Mucosa of stomach (tissue), 1 donor: ENCODE measurements around the gene TOR1AIP2.
"Not testable (repeated sequence)": the region's sequence is repeated elsewhere in the genome, so short reads cannot be mapped to it uniquely, and the experiment has no call there.

ENCODE experiments used
- H3K27me3 ChIP-seq: one replicate; pipeline ENCODE4 v1.7.0; 2013; ENCODE audit warnings: mild to moderate bottlenecking, low read length; ENCODE audit not compliant: control insufficient read depth, insufficient read depth
- H3K36me3 ChIP-seq: one replicate; pipeline ENCODE4 v1.7.0; 2013; ENCODE audit warnings: low read length; ENCODE audit not compliant: control insufficient read depth, insufficient read depth
- H3K4me1 ChIP-seq: one replicate; pipeline ENCODE4 v1.7.0; 2013; ENCODE audit warnings: mild to moderate bottlenecking, low read length; ENCODE audit not compliant: control insufficient read depth, insufficient read depth
- H3K4me3 ChIP-seq: one replicate; pipeline ENCODE4 v1.7.0; 2013; ENCODE audit warnings: low read length
- H3K9ac ChIP-seq: one replicate; pipeline ENCODE4 v1.7.0; 2013; ENCODE audit warnings: mild to moderate bottlenecking, low read length, moderate library complexity
- H3K9me3 ChIP-seq: one replicate; pipeline ENCODE4 v1.7.0; 2013; ENCODE audit warnings: mild to moderate bottlenecking, low read length, moderate library complexity; ENCODE audit not compliant: control insufficient read depth
- donor health status: Pancreatic carcinoma.

Gene TOR1AIP2

DNA sequence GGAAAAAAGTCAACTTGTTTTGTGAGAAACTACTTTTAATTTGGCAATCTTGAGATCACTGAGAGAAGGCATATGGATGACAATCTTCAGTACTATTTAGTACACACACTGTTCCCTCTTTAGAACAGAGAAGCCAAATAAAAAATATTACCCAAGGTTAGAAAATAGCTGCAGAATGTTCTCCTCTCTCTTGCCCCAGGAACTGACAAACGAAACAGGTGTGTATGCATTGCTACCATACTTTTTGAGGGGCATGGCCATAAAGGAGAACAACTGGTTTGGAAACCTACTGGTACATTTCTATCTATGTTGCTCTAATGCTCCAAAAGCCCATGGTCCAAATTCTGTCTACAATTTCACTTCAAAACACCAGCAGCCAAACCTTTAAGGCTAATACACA lies 5.7 kb downstream of the TOR1AIP2 start:
- Histone ChIP-seq H3K4me3 (no peak overlapping the region), H3K36me3 (no peaks in the 10 kb centered on the region), H3K4me1 (peaks cover 12% of the 10 kb centered on the region), H3K9me3 (no peaks in the 10 kb centered on the region), H3K27me3 (no peaks in the 10 kb centered on the region), H3K9ac (no peak overlapping the region)

DNA sequence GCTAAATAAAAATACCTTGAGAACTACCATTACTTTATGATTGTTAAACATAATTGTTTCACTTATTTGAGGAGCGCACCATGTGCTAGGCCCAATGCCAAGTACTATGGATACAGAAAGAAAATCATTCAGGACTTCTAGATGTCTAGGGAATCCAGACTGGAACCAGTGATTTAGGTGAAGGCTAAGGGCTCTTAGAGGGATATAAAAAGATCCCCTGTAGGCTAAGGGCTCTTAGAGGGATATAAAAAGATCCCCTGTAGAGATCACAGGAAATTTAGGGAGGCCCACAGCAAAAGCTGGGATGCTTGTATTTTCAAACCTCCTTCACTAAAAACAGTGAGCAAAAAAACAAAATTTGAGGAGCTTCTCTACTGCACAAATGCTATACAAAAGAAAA lies 6.7 kb downstream of the TOR1AIP2 start:
- Histone ChIP-seq H3K9ac (no peak overlapping the region), H3K36me3 (no peaks in the 10 kb centered on the region), H3K4me1 (peaks cover 12% of the 10 kb centered on the region), H3K9me3 (no peaks in the 10 kb centered on the region), H3K4me3 (no peak overlapping the region), H3K27me3 (no peaks in the 10 kb centered on the region)

DNA sequence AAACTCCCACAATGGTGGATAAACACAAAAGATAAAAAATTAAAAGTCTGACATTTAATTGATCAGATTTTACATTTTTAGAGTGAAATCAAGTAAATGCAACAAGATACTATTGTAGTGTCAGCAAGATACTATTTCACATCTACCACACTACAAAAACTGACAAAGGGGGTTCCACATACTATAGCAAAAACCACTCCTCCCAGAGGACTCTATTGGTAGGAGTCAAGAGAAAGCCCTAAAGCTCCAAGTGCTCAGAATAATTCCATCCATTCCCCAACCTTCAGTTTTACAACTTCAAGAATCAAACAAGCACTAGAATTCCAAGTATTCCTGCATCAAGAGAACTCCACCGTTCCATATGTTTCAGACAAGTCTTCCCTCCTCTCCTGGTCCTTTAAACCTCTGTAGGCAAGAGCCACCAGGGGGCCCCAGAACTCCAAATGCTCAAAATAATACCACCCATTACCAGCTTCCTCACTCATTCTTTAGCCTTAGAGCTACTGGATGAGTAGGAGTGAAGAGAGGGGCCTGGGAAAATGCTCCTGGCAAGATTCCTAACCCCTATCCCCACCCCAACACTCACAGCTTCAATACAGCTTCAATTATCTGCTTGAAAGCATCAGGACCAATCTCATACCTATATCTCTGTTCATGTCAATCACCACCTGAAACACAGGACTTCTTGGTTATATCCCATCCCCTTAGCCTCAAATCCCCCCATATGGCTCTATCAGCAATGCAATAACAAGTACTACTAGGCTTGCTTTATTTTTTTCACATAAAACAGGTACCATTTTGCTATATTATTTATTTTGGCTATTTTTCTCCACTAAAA lies 9.9 kb downstream of the TOR1AIP2 start:
- no peaks in the 10 kb centered on the region for H3K27me3 ChIP-seq
- no peaks in the 10 kb centered on the region for H3K9me3 ChIP-seq
- H3K4me1 ChIP-seq: no peaks in the 10 kb centered on the region
- H3K36me3 ChIP-seq: peaks cover 7% of the 10 kb centered on the region
- H3K9ac ChIP-seq: no peak overlapping the region
- no peak overlapping the region for H3K4me3 ChIP-seq

DNA sequence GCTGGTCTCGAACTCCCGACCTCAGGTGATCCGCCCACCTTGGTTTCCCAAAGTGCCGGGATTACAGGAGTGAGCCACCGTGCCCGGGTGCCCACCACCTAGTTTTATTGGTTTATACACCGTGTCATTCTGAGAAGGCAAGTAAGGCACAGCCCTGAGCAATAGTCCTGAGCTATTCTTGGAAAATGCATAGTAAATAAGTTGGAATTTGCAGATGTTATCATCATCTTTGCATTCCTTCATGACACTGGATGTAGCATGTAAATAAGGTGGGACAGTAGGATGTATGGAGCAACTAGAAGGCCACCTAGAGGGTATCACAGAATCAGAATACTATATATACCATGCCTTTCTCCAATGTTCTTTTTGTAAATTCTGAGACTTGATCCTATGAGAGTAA lies 11.0 kb downstream of the TOR1AIP2 start:
- Histone ChIP-seq H3K4me1 (no peaks in the 10 kb centered on the region), H3K4me3 (no peak overlapping the region), H3K9ac (no peak overlapping the region), H3K27me3 (no peaks in the 10 kb centered on the region), H3K9me3 (no peaks in the 10 kb centered on the region), H3K36me3 (peaks cover 7% of the 10 kb centered on the region)

DNA sequence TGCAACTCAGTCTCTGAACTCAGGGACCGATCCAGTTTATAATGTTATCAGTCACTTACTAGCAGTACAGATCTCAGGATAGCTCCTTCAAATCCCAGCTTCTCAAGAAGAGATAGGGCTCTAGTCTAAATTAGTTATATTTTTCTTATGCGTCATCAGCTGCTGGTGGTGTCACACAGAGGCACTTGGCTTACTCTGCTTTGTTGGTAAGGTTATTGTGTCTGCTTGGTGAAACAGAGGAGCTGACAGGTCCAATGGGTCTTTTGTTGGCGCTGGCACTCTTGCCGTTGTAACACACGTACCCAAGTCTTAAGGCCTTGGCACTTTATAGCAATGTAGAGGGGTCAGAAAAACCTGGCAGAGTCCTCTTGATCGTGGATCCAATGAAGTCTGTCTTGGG lies 12.2 kb downstream of the TOR1AIP2 start:
- Histone ChIP-seq H3K36me3 (peaks cover 7% of the 10 kb centered on the region), H3K4me1 (no peaks in the 10 kb centered on the region), H3K4me3 (no peak overlapping the region), H3K9ac (no peak overlapping the region), H3K9me3 (no peaks in the 10 kb centered on the region), H3K27me3 (no peaks in the 10 kb centered on the region)

DNA sequence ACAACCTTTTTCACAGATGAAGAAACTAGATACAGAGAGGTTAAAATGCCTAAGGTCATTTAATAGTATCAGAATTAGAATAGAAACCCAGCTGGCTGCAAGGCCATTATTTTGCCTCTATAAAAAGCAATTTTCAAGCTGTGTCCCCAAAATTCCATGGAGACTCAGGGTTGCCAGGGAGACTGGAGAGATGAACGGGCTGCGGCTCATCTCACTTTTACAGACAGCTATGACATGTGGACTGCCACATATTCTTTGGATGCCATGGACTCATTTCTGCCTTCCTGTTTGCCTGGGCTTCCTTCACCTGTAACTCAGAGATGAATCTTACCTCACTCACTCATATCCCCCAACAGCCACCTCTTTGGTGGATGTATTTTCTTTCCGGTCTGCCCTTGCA lies 17.0 kb downstream of the TOR1AIP2 start:
- Histone ChIP-seq H3K4me1 (no peaks in the 10 kb centered on the region), H3K9ac (no peak overlapping the region), H3K36me3 (peaks cover 7% of the 10 kb centered on the region), H3K27me3 (no peaks in the 10 kb centered on the region), H3K9me3 (no peaks in the 10 kb centered on the region), H3K4me3 (no peak overlapping the region)

DNA sequence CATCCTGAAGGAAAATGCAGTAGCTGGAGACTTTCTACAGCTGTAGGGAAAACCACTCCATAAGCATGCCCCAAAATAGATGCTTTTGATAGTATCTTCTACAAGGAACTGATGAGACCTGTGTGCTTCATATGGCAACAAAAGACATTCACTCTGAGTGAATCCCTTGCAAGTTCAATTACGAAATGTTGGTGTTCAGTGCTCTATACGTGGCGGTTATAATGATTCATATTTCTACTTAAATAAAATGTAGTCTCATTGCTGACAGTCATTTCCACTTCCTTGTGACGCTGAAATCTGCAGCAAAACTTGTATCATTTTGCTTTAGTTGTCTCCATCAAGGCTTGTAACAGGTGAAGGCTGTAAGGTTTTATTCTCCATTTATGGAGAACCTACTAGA lies 20.6 kb downstream of the TOR1AIP2 start:
- Histone ChIP-seq H3K27me3 (no peaks in the 10 kb centered on the region), H3K9me3 (no peaks in the 10 kb centered on the region), H3K9ac (no peak overlapping the region), H3K36me3 (no peaks in the 10 kb centered on the region), H3K4me3 (no peak overlapping the region), H3K4me1 (no peaks in the 10 kb centered on the region)

DNA sequence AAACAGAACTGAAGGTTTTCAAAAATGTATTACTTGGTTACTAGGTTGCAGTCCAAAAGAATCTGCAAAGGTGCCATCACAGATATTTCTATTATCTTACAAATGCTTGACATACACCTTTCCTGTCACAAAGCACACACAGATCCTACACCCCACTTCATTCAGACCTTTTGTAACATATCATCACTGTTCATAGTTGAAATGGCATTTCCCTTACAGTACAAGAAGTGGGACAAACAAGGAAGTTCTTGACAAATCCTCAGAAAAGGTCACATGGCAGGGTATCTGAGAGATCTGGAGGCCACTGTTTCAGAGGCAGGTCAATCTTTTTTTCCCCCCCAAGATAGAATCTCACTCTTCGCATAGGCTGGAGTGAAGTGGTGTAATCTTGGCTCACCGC lies 21.3 kb downstream of the TOR1AIP2 start:
- Histone ChIP-seq H3K9me3 (no peaks in the 10 kb centered on the region), H3K4me1 (no peaks in the 10 kb centered on the region), H3K9ac (no peak overlapping the region), H3K27me3 (no peaks in the 10 kb centered on the region), H3K36me3 (no peaks in the 10 kb centered on the region), H3K4me3 (no peak overlapping the region)

DNA sequence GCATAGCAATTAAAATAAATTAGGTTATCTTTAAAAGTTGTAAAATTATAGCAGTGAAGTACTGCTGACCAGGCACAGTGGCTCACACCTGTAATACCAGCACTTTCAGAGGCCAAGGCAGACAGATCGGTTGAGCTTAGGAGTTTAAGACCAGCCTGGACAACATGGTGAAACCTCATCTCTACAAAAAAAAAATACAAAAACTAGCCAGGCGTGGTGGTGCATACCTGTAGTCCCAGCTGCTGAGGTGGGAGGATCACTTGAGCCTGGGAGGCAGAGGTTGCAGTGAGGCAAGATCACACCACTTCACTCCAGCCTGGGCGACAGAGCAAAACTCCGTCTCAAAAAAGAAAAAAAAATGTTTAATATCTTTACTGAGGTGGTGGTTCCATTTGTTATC lies 21.8 kb downstream of the TOR1AIP2 start:
- H3K36me3 ChIP-seq, H3K9me3 ChIP-seq, H3K27me3 ChIP-seq, H3K4me1 ChIP-seq, H3K9ac ChIP-seq, H3K4me3 ChIP-seq: not testable (repeated sequence)

DNA sequence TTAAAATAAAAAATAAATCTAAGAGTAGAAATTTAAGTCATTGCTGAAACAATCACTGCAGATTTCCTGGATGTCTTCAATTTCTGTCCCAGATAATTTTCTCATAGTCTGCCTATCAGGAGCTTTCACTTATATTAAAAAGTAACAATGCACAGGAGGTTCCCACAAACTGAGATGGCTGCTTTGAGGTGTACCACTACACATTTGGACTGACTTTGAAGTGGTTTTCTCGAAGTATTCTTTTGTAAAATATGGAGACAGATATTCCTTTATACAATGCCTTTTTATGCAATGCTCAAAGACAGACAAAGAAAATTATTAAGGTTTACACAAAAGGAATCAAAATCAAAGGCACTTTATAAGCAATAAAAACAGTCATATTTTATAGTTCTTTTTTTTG lies 24.5 kb downstream of the TOR1AIP2 start:
- H3K9ac ChIP-seq: no peak overlapping the region
- H3K36me3 ChIP-seq: peaks cover 4% of the 10 kb centered on the region
- H3K4me3 ChIP-seq: no peak overlapping the region
- no peaks in the 10 kb centered on the region for H3K9me3 ChIP-seq
- H3K4me1 ChIP-seq: no peaks in the 10 kb centered on the region
- no peaks in the 10 kb centered on the region for H3K27me3 ChIP-seq

DNA sequence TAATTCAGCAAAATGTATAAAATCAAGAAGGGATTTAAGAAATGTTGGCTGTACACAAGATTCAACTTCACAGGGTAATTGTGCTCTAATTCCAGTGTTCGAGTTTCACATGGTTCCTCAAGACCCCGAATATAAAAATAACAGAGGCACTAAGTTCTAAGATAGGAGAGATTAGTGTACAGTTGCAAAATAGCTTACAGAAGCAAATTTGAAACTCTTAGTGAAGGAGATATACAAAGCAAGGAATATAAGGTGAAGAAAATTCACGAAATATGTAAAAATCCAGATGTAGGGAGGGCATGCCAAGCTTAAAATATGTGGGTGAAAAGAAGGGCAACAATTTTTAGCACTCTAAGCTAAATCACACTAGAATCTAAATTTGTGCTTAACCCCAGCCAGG lies 29.4 kb downstream of the TOR1AIP2 start:
- Histone ChIP-seq H3K9me3 (no peaks in the 10 kb centered on the region), H3K4me1 (no peaks in the 10 kb centered on the region), H3K9ac (no peak overlapping the region), H3K36me3 (peaks cover 7% of the 10 kb centered on the region), H3K27me3 (no peaks in the 10 kb centered on the region), H3K4me3 (no peak overlapping the region)

DNA sequence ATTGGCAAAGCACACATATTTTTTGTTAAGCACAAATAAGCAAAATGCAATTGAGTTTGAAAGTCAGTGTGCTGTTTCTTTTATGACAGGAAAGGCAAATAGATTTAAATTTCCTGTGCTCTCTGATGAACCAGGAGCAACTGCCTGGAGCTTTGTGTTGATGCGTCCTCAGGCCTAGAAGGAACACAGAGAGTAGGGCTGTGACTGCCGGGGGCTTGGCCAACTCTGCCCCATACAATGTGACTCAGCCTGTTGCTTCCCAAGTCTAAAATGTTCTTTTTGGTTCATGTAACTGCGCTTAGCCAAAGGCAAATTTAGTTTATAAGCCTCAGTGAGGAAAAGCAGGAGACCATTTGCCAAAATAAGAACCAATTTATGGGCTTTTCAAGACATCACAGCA lies 37.5 kb downstream of the TOR1AIP2 start:
- Histone ChIP-seq H3K4me3 (no peak overlapping the region), H3K9ac (no peak overlapping the region), H3K27me3 (no peaks in the 10 kb centered on the region), H3K9me3 (no peaks in the 10 kb centered on the region), H3K36me3 (peaks cover under 1% of the 10 kb centered on the region), H3K4me1 (no peaks in the 10 kb centered on the region)
